HepG2 (cell line): ENCODE measurements around the gene SYMPK. TPM values are rescaled to one million over a fixed set of nuclear protein-coding genes. Genes with fewer than 3 reads are reported as not detected.

Experiments used
- CBX2 ChIP-seq, 2 experiments: fragments of 200-600 bp in 1 of 2; sonication (generic); formaldehyde crosslinking in 1 of 2; IDR thresholded peaks; 2 replicates each; pipeline versions ENCODE4 v1.7.0 to v1.8.1; 2018 to 2022; ENCODE audit warnings: low read depth in 2 of 2, low read length in 1 of 2, mild to moderate bottlenecking in 1 of 2, missing genetic modification reagents in 1 of 2
- FOSL2 ChIP-seq: sonication (generic); formaldehyde crosslinking; IDR thresholded peaks from 2 replicates; pipeline ENCODE4 v1.4.0; 2020; ENCODE audit warnings: missing genetic modification reagents
- FOXA1 ChIP-seq, 2 experiments: fragments of 450-650 bp in 1 of 2; sonication (generic) in 1 of 2; formaldehyde crosslinking in 1 of 2; IDR thresholded peaks; 2 replicates each; pipeline versions ENCODE4 v1.4.0 to v1.6.1; 2016 to 2020; ENCODE audit warnings: missing genetic modification reagents in 1 of 2
- MYC ChIP-seq: sonication (generic); formaldehyde crosslinking; IDR thresholded peaks from 2 replicates; pipeline ENCODE4 v1.9.0; 2021; ENCODE audit warnings: missing genetic modification reagents, borderline replicate concordance
- NFAT5 ChIP-seq: sonication (generic); formaldehyde crosslinking; IDR thresholded peaks from 2 replicates; pipeline ENCODE4 v1.4.0; 2020; ENCODE audit warnings: missing genetic modification reagents
- NONO ChIP-seq, 2 experiments: fragments of 450-650 bp in 1 of 2; sonication (generic) in 1 of 2; formaldehyde crosslinking in 1 of 2; IDR thresholded peaks in 1 of 2; conservative IDR thresholded peaks in 1 of 2; 2 replicates each; pipeline versions ENCODE4 v1.6.1 to v1.8.0; 2017 to 2022; ENCODE audit warnings: mild to moderate bottlenecking in 1 of 2, missing genetic modification reagents in 1 of 2, moderate library complexity in 1 of 2
- SIN3B ChIP-seq: fragments of 150-350 bp; IDR thresholded peaks from 2 replicates; pipeline ENCODE4 v1.6.1; 2014; ENCODE audit warnings: low read length
- SKI ChIP-seq: fragments of 450-650 bp; IDR thresholded peaks from one replicate; pipeline ENCODE4 v1.6.1; 2018; ENCODE audit warnings: mild to moderate bottlenecking; ENCODE audit not compliant: partially characterized antibody
- SP2 ChIP-seq: sonication (generic); formaldehyde crosslinking; IDR thresholded peaks from 2 replicates; pipeline ENCODE4 v1.5.1; 2020; ENCODE audit warnings: mild to moderate bottlenecking, missing genetic modification reagents
- TAF1 ChIP-seq: sonication (generic); formaldehyde crosslinking; IDR thresholded peaks from 2 replicates; pipeline ENCODE4 v1.4.0; 2020; ENCODE audit warnings: missing genetic modification reagents
- ZFP36L2 ChIP-seq: sonication (generic); formaldehyde crosslinking; IDR thresholded peaks from 2 replicates; pipeline ENCODE4 v1.4.0; 2020; ENCODE audit warnings: missing genetic modification reagents
- ZFY ChIP-seq: sonication (generic); formaldehyde crosslinking; IDR thresholded peaks from 2 replicates; pipeline ENCODE4 v1.4.0; 2020; ENCODE audit warnings: missing genetic modification reagents
- ZNF10 ChIP-seq: sonication (generic); formaldehyde crosslinking; IDR thresholded peaks from 2 replicates; pipeline ENCODE4 v1.4.0; 2020; ENCODE audit warnings: mild to moderate bottlenecking, low read depth, missing genetic modification reagents, borderline replicate concordance
- ZNF136 ChIP-seq: sonication (generic); formaldehyde crosslinking; IDR thresholded peaks from 2 replicates; pipeline ENCODE4 v1.8.1; 2022; ENCODE audit warnings: low read depth, mild to moderate bottlenecking, moderate library complexity, missing genetic modification reagents
- ZNF878 ChIP-seq: sonication (generic); formaldehyde crosslinking; IDR thresholded peaks from 2 replicates; pipeline ENCODE4 v1.8.1; 2023; ENCODE audit warnings: mild to moderate bottlenecking, missing genetic modification reagents, moderate library complexity
- polyA plus RNA-seq, 8 experiments: library from polyadenylated mRNA; depleted of rRNA in 3 of 8; stranded (reverse) in 7 of 8; unstranded in 1 of 8; fragments of >200 nt; fragmentation: Illumina TruSeq in 4 of 8; extraction: Trizol in 4 of 8; gene quantifications; 2 replicates each; pipeline versions ENCODE4 v1.2.1 to v1.2.3, GENCODE V29; 2011 to 2016; ENCODE audit warnings: low read depth in 4 of 8, missing spikeins in 1 of 8, mixed read lengths in 1 of 8; ENCODE audit not compliant: insufficient read depth in 1 of 8
- total RNA-seq, 5 experiments: library from RNA; depleted of rRNA; stranded (reverse); fragments of >200 nt; fragmentation: Illumina TruSeq; extraction: Trizol; gene quantifications; 2 replicates each; pipeline ENCODE4 v1.2.3, GENCODE V29; 2016; ENCODE audit warnings: low read depth in 1 of 5
- TF ChIP-seq, protein P1 (sequence below): sonication (generic); formaldehyde crosslinking; IDR thresholded peaks from 2 replicates; pipeline ENCODE4 v1.5.1; 2020; ENCODE audit warnings: missing genetic modification reagents, mild to moderate bottlenecking, borderline replicate concordance
- TF ChIP-seq, protein P2 (sequence below): IDR thresholded peaks from 2 replicates; pipeline ENCODE4 v1.6.1; 2018; ENCODE audit warnings: missing genetic modification reagents, mild to moderate bottlenecking, missing compliant biosample characterization
- TF ChIP-seq, protein P3 (sequence below): sonication (generic); formaldehyde crosslinking; IDR thresholded peaks from 2 replicates; pipeline ENCODE4 v1.5.0; 2020; ENCODE audit warnings: missing genetic modification reagents

SYMPK gene
- total and polyA plus RNA-seq, 2 of the 13 experiments (the other 11 are each of a cell fraction or from before 2014, with no cell fraction given) = 21.9 to 55.7 TPM

GRCh38 chr19:45885556-45886426 lies 22.8 kb upstream of the SYMPK start, which contains the start of gene IRF2BP1 (continued):
- TF ChIP-seq NFAT5 (CRISPR knock-in tag) (no peak), FOXA1 (IDR thresholded peaks at IDR 0.05) (no peak), FOXA1 (CRISPR knock-in tag; IDR thresholded peaks at IDR 0.05) (no peak), SKI (peak; percentile 78), SP2 (CRISPR knock-in tag) (no peak), CBX2 (IDR thresholded peaks at IDR 0.05; ENCODE audit: low read depth, low read length) (no peak), CBX2 (CRISPR knock-in tag; IDR thresholded peaks at IDR 0.05; ENCODE audit: low read depth) (no peak), NONO (IDR thresholded peaks at IDR 0.05) (no peak), NONO (CRISPR knock-in tag; conservative IDR thresholded peaks at IDR 0.05) (no peak; the same call in 1 of the 2 replicates), ZNF10 (no peak), ZFY (CRISPR knock-in tag) (peak; percentile 90), ZNF878 (CRISPR knock-in tag) (no peak; the same call in 1 of the 2 replicates), SIN3B (0 out of 2 replicates have a peak, but pooled peaks have one; percentile 30), FOSL2 (CRISPR knock-in tag) (peak; percentile 8; the same call in 1 of the 2 replicates), TAF1 (CRISPR knock-in tag) (no peak; the same call in 1 of the 2 replicates), ZFP36L2 (CRISPR knock-in tag) (no peak), ZNF136 (CRISPR knock-in tag) (no peak), MYC (CRISPR knock-in tag) (peak; percentile 74; the same call in 1 of the 2 replicates)
- TF ChIP-seq, protein P1, sequence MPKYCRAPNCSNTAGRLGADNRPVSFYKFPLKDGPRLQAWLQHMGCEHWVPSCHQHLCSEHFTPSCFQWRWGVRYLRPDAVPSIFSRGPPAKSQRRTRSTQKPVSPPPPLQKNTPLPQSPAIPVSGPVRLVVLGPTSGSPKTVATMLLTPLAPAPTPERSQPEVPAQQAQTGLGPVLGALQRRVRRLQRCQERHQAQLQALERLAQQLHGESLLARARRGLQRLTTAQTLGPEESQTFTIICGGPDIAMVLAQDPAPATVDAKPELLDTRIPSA (CRISPR knock-in tag) = 0 out of 2 replicates have a peak, but pooled peaks have one; percentile 36
- TF ChIP-seq, protein P2, sequence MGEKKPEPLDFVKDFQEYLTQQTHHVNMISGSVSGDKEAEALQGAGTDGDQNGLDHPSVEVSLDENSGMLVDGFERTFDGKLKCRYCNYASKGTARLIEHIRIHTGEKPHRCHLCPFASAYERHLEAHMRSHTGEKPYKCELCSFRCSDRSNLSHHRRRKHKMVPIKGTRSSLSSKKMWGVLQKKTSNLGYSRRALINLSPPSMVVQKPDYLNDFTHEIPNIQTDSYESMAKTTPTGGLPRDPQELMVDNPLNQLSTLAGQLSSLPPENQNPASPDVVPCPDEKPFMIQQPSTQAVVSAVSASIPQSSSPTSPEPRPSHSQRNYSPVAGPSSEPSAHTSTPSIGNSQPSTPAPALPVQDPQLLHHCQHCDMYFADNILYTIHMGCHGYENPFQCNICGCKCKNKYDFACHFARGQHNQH (CRISPR knock-in tag) = no peak
- TF ChIP-seq, protein P3, sequence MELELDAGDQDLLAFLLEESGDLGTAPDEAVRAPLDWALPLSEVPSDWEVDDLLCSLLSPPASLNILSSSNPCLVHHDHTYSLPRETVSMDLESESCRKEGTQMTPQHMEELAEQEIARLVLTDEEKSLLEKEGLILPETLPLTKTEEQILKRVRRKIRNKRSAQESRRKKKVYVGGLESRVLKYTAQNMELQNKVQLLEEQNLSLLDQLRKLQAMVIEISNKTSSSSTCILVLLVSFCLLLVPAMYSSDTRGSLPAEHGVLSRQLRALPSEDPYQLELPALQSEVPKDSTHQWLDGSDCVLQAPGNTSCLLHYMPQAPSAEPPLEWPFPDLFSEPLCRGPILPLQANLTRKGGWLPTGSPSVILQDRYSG = no peak
